Activated CD8-positive, alpha-beta memory T cell treated with anti-CD3 and anti-CD28 coated beads, Interleukin-2, amount 50 U/mL, for 48 hours (primary cell): ENCODE results near the gene BHLHA15.
"Not testable (repeated sequence)": the region's sequence is repeated elsewhere in the genome, so short reads cannot be mapped to it uniquely, and the experiment has no call there.

ENCODE experiments used
- DNase-seq: peaks from one replicate; pipeline ENCODE4 v3.0.0-alpha.2; 2020

BHLHA15 gene

DNA sequence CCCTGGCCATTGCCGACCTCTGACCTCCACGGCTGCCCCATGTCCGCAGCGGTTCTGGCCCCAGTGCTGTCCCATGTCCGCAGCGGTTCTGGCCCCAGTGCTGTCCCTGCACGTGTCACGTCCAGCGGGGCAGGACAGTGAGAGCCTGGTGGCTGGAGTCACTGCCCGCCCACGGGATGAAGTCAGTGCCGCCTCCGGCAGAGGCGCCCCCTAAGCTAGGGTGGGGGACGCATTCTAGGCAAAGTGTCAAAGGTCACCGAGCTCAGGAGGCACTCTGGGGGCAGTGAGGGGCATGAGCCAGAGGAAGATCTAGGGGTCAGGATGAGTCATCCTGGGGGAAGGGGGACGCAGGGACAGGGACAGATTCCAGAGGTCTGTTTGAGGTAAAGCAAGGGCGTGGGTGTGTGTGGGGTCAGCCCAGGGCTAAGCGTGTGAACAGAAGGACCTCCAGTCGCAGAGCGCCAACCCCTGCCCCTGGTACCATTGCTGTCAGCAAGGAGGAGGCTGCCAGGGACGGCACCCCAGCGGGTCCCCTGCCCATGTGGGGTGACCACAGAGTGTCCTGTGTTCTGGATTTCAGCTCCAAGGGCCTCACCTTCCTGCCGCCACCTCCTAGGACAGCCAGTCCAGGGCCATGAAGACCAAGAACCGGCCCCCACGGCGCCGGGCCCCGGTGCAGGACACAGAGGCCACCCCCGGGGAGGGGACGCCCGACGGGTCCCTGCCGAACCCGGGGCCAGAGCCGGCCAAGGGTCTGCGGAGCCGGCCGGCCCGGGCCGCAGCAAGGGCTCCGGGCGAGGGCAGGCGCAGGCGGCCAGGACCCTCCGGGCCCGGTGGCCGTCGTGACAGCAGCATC, 665 bp downstream of the BHLHA15 start:
- DNase-seq = peak; percentile 55

DNA sequence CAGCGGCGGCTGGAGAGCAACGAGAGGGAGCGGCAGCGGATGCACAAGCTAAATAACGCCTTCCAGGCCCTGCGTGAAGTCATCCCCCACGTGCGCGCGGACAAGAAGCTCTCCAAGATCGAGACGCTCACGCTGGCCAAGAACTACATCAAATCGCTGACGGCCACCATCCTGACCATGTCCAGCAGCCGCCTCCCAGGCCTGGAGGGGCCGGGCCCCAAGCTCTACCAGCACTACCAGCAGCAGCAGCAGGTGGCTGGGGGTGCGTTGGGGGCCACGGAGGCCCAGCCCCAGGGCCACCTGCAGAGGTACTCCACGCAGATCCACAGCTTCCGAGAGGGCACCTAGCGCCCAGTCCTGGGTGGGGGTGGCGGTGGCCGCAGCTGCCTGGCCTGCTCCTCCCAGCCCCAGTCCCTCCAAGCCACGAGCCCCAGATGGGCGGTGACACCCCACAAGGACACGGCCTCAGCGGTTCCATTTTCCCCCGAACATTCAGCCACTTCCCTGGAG, 1.3 kb downstream of the BHLHA15 start:
- peak; percentile 49 for DNase-seq

DNA sequence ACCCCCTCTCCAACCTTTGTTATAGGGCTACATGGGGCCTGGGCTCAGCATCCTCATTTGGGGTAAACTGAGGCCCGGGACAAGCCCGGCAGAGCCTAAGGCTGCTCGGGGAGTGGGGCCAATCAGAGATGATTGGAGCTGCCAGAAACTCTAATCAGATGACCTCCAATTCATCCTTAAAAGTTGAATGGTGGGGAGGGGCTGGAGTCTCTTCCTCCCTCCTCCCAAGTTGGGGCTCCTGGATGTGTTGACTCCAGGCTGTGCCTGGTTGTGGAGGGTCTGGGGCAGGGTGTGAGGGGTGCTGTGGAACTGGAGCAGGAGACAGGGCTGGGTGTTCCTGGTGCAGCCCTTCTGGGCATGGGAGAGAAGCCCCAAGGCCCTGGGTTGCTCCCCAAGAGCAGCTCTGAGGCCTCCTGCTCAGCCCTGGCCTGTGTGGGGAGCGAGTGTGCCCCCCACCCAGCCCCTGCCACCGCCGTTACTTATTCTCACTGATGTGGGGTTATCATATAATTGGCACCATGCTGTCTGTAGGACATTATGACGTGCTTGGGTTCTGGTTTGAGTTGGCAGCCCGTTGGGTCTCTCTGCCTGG, 2.2 kb downstream of the BHLHA15 start:
- no peak for DNase-seq

DNA sequence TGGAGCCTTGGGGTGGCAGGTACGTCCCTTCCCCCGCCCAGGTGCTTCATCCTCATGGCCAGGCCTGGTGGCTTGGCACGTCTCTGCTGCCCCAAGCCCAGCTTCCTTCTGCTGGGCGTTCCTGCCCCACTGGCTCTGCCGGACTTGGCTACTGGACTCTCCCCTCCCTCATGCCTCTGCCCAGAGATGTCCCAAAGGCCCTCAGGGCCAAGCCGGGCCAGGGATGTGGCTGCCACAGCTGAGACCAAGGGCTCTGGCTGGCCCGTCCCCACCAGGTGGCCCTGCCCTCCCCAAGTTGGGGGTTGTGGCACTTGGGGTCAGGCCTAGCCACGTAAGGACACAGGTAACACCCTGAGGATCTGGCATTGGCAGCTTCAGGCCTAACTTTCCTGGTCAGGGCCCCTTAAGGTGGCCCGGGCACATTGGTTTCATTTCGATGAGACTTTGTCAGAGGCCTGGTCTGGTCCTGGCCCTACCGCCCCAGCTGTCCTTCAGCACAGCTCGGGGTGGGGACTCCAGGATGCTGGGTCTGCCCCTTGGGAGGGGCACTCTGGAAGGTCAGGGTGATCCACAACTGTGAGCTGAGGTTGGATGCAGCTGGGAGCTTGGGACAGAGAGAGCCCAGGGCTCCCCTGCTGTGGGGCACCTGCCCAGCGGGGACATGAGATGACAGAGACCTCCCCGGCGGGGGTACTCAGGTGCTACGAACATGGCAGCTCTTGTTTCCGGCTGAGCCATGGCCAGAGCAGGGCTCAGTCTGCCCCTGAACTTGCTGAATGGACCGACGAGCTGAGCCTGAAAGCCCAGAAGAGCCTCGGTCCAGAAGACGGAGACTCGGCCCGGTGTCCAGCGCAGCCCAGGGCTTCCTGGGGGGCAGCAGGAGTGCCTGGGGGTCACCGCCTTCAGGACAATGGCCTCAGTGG, 2.9 kb downstream of the BHLHA15 start:
- peak; percentile 52 for DNase-seq

DNA sequence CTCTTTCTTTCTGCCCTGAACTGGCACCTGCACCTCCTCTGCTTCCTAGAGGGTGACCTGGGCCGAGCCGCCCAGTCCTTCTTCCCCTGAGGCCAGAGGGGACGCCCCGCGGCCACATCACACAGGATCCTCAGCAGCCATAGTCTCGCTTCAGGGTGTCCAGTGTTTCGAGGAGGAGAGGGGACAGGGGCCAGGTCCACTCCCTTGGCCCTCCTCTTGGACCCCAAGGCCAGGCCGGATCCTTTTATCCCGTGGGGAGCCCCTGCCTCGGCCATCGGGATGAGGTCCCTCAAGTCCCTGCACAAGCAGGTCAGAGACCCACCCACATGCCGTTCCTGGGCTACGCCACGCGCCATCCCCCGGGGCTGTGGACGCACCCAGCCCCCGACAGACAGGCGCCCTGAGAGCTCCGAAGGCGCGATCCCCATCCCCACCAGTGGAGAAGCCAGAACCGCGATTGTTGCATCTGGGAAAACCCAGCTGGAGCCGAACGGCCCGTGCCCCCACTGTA, 3.6 kb downstream of the BHLHA15 start:
- no peak for DNase-seq

DNA sequence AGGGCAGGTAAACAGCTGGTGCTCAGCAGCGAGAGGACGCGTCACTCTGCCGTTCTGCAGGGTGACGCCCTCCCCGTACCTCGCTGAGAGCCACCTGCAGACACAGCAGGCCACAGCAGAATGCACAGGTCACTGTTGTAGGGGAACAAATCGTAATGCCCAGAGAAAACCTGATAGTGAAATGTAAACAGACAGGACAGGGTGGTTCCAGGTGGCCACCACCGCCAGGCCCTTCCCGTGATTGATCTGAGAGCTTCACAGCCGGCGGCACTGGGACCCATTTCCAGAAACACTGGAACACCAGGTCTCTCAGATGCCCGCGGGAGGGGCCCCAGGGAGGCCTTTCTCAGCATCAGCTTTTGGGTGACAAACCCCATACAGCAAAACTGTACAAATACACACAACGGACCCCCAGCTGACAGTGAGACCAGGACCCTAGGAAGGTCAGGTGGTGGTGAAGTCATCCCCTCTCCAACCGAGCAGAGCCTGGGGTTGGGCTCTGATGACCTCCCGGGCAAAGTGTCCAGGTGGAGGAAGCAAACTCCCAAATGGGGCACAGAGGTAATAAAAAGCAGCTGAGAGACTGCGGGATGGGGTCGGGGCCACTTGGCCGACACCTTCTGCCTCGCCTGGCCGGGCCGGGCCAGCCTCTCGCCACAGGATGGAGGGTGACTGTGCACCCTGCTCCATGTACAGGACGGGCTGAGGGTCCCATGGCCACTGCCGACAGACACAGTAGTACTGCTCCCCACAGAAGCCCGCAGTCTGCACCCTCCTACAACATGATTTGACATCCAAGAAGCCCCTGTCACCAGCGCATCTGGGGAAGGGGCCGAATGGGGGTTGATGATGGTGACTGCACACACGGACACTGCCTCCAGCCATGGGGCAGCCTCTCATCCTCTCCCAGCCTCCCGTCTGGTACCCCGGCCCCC, 4.6 kb downstream of the BHLHA15 start:
- DNase-seq = no peak

DNA sequence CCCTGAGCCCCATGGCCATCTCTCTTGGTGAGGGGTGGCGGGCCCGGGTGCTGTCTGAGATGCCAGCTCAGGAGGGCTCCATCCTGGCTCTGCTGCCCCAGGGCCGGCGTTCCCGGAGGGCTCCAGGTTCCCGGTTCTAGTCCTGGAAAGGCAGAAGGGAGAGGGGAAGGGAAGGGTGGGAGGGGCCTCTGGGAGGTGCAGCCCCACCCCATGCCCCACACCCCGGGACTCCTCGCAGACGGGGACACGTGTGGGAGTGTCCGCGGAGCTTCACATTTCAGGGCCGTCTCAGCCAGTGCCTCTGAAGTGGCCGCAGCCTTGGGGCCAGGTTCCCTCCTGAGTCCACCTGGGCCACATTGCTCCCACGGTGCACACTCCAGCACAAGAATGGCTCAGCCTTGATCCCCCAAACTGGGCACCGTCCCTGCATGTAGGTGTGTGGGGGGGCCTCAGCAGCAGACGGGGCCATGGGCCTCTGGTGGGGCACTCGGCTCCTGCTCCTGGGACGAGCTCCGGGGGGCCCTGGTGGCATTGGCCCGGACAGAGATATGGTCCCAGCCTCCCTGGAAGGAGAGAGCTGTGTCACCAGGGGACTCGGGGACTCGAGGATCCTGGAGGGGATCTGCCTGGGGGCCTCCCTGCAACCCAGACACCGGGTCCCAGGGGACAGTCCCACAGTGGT, 5.8 kb downstream of the BHLHA15 start:
- no peak for DNase-seq

DNA sequence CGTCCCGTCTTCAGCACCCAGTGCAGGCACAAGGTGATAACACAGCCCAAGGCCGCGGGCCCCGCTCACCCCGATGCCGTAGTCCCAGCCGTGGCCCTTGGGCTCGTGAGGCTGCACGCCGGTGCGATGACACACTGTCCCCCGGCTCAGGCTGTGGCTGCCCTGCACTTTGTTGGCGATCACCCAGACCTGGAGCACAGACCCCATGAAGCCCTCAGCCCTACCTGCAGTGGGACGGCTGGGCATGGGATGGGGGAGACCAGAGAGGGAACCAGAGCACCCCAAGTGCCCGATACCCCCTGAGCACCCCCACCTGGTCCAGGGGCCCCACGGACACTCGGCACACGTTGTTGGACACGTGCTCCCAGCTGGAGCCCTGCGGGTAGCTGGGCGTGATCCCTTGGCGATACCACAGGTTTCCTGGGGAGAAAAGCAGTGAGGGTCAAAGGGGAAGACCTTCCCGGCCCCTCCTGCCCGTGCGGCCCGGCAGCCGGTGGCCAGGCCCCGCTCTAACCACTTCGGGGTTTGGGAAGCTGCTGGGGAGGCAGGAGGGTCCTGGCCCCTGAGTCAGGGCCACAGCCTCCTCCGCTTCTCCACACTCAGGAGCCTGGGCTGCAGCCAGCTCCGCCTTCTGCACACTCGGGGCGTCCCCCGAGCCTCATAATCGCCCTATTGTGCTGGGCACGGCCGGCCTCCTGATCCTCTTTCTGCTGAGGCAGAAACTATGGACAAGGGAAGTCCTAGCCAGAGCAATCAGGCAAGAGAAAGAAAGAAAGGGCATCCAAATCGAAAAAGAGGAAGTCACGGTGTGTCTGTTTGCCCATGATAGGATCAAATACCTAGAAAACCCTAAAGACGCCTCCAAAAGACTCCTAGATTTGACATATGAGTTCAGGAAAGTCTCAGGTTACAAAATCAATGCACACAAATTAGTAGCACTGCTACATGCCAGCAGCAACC, 6.7 kb downstream of the BHLHA15 start:
- no peak for DNase-seq

DNA sequence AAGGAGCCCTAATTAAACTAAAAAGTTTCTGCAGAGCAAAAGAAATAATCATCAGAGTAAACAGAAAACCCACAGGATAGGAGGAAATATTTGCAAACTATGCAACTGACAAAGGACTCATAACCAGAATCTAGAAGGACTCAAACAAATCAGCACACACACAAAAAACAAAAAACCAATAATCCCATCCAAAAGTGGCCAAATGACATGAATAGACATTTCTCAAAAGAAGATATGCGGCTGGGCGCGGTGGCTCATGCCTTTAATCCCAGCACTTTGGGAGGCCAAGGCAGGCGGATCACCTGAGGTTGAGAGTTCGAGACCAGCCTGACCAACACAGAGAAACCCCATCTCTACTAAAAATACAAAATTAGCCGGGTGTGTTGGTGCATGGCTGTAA, 8.1 kb downstream of the BHLHA15 start:
- not testable (repeated sequence) for DNase-seq

DNA sequence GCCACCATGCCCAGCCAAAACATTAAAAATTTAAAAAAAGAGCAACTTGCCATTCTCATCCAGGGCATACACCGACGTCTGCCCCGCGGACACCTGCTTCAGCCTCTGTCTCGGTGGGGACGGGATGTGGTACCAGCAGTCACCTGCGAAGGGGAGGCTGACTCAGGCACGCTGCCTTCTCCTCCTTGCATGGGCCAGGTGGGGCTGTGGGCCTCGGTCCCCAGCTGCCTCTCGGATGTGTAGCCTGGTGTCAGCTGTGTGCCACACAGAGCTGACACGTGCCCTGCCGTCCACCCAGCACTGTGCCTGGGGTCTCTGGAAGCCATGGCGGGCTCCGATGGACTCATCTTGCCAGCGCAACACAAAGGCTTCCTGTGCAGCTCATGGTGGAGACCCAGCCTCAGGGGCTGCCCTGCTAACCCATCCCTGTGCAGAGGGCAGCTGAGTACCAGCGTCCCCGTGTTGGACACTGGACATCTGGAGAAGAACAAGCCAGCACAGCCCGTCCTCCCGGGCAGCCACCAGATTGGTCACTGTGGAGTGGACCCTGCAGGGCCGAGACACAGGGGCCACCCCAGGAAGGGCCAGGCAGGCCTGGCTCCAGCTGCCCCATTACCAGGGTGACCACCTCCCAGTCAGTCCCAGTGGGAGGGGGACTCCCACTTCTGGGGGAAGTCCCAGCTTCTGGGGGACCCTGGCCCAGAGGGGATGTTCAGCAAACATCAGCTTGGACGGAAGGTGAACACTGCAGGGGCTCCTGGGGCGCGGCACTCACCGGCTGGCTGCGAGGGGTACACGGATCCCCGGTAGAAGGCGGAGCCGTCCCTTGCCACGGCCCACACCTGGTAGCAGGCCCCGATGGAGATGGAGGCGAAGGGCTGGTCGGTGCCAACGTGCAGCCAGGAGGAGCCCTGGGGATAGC, 10.6 kb downstream of the BHLHA15 start:
- no peak for DNase-seq

DNA sequence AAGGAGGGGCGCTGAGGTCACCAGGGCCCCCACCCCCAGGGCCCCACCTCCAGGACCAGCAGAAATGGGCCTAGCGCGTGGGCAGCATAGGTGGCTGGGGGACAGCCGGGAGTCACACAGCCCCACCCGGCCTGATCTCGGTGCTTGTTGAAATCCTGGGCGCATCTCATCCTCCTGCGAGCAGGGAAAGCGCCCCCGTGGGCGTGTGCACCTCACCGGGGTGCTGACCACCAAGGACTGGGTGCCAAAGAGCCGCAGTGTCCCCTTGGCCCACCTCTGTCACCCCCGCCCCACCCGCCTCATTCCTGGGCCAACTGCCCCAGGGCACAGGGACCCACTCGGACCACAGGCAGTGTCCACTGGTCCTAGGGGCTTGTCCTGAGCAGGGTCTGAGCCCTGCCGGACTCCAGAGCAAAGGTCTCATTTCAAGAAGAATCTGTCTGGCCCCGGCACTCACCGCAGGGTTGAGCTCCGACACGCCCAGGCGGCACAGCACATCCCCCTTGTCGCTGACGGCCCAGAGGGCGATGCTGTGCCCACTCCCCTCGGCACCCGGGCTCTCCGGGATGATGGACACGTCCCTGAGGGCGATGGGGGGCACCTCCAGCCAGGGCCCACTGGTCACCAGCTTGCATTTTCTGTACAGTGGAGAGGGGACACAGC, 11.4 kb downstream of the BHLHA15 start:
- no peak for DNase-seq

DNA sequence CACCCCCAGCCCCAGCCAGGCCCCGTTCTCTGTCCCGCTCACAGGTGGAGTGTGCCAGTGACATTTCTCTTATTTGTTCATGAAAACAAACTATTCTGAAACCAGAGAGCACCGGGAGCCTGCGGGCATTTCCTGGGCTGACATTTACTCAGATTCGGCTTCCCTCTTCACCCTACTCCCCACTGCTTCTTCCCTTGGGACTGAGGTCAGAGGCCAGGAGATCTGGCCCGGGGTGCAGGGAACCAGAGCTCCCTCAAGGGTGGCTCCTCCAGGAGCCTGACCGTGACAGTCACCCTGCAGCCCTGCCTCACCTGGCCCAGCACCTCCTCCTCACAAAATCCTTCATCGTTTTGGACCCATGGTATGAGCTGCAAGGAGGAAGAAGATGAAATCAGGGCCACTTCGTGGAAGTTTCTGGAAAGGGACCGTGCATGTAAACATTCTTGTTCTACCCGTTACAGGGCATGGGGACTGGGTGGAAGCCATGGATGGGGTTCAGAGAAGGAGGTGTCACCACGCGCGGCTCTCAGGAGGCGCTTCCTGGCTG, 12.2 kb downstream of the BHLHA15 start:
- no peak for DNase-seq

DNA sequence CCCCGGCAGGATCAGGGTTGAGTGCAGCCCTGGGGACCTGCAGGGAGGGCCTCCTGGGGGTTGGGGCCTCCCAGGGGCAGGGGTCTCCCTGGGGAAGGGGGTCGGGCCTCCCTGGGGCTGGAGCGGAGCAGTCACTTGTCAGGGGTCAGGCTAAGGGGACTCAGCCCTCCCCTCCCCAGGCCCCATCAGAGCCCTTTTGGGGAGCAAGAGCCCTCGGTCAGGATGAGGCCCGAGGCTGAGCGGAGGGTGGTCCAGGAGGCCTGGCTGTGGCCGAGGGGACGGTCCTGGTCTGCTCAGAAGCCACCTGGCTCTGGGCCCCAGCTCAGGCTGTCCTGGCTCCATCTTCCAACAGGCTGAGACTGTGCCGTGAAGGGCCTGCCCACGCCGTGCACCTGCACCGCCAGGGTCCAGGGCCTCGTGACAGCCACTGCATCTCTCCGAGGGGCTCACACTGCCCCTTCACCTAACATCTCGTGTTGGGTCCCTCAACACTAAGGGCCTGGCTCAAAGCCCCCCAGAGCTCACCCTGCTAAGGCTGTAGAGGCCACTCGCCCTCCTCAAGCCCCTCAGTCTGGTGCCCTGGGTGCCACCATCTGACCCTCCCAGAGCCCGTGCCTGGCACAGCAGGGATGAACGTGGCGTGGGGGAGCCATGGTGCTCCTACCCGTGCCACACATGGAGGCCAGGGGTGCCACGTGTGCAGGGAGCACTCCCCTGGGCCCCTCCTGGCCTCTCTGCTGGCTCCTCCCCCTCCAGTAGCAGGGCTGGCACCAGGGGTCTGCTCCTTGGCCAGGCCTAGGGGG, 12.9 kb downstream of the BHLHA15 start:
- no peak for DNase-seq

DNA sequence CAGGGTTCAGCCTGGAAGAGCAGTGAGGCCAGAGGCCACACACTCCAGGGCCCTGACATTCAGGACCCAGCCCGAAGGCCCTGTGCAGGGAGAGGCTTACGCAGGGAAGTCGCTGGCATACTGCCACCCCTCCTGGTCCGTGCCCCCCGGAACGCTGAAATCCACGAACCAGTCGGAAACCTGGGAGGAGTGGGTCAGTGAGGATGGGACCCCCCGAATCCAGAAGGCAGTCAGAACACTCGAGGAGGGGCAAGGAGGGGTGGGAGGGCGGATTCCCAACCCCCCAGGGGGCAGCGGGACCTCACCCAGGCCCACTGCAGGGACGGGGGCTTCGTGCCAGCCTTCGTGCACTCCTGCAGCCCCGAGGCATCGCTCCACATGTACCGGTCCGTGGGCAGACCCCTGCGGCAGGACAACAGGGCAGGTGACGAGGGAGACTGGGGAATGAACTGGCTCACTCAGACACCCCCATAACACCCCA, 13.5 kb downstream of the BHLHA15 start:
- no peak for DNase-seq

DNA sequence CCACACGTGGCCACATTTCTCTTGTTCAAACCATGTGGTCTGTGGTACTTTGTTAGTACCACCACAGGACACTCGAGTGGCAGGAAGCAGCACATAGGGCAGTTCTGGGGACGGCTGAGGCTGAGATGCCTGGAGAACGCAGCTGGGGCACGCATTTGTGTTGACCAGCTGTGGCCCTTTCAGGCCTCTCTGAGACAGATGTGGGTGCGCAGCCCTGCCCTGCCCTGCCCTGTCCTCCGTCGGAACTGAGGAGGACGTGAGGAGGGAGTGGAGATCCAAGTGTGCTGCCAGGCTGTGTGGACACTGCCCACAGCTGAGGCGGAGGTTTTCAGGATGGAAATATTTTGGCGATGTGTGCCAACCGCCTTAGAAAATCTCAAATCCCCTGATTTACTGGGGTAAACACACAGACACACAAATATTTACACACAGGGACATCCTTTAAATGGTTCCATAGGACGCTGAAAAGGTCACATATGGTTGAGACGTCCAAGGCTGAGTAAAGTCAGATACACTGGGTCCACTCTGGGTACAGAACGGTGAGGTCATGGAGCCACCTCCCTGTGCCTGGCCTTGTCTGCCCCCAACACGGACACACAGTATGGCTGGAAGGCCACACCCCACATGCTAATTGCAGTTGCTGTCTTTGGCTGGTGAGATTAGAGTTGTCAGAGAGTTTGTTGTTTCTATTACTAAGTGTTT, 14.8 kb downstream of the BHLHA15 start:
- DNase-seq = no peak

DNA sequence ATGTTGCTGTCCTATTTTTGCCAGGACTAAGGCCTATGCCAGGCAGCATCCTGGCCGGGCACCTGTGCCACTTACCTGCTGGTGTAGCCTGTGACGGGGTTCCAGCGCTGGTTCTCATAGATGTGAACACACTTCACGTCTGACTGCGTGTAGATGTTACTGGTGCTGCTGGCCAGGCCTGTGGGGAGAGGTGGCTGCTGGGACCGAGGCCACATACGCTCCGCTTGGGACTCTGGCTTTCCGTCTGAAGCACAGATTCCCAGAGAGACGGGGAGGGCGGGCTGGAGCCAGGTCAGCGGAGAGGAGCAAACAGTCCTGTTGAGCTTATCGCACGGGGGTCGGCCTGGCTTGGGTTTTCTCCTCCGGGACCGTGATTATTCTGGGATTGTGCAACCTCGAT, 16.7 kb downstream of the BHLHA15 start:
- no peak for DNase-seq
